Measurements from ENCODE around the gene FKBP8. TPM values are rescaled to one million over a fixed set of nuclear protein-coding genes. Genes with fewer than 3 reads are reported as not detected.

Gene FKBP8
- total RNA-seq, 1 experiment from 2014 or later, result 345 TPM

GRCh38 chr19:18506101-18506930 is 37.1 kb downstream of the FKBP8 start (continued):
- TF ChIP-seq FOXP4 (CRISPR knock-in tag; IDR thresholded peaks at IDR 0.05), result no peak
- TF ChIP-seq CREM (CRISPR knock-in tag; IDR thresholded peaks at IDR 0.05), result no peak
- no peak for TF ChIP-seq HMGXB4 (CRISPR knock-in tag; IDR thresholded peaks at IDR 0.05)
- TF ChIP-seq JAZF1 (CRISPR knock-in tag; IDR thresholded peaks at IDR 0.05), result no peak
- no peak for TF ChIP-seq STAT6 (CRISPR knock-in tag; conservative IDR thresholded peaks at IDR 0.05; ENCODE audit: low read depth)
- no peak for TF ChIP-seq NR1H2 (CRISPR knock-in tag; IDR thresholded peaks at IDR 0.05)
- no peak for TF ChIP-seq TP53 (CRISPR knock-in tag; IDR thresholded peaks at IDR 0.05)
- no peak for TF ChIP-seq FOXJ3 (CRISPR knock-in tag; IDR thresholded peaks at IDR 0.05; ENCODE audit: borderline replicate concordance)
- TF ChIP-seq RELA (CRISPR knock-in tag; IDR thresholded peaks at IDR 0.05; ENCODE audit: borderline replicate concordance), result no peak

GRCh38 chr19:18504886-18505610 is 38.3 kb downstream of the FKBP8 start:
- Mint-ChIP-seq H3K4me1 (peaks cover 13% of the 10 kb centered on the region), H3K36me3 (no peaks in the 10 kb centered on the region), H3K4me3 (no peak overlapping the region), H3K27me3 (ENCODE audit: low read depth) (no peaks in the 10 kb centered on the region), H3K27ac (peak overlapping the region; percentile 62), H3K9me3 (no peaks in the 10 kb centered on the region)
- TF ChIP-seq ZBTB21 (CRISPR knock-in tag; IDR thresholded peaks at IDR 0.05; ENCODE audit: borderline replicate concordance), result no peak
- TF ChIP-seq ESRRA (CRISPR knock-in tag; IDR thresholded peaks at IDR 0.05; ENCODE audit: borderline replicate concordance), result no peak
- TF ChIP-seq CREM (CRISPR knock-in tag; IDR thresholded peaks at IDR 0.05), result no peak
- TF ChIP-seq TCF7 (CRISPR knock-in tag; IDR thresholded peaks at IDR 0.05; ENCODE audit: low read depth), result no peak
- no peak for TF ChIP-seq MXD4 (CRISPR knock-in tag; IDR thresholded peaks at IDR 0.05; ENCODE audit: borderline replicate concordance)
- ATAC-seq, result no peak
- CTCF ChIA-PET, result interaction anchor here (1.0 to 2.5 kb wide), 6 partner anchors 15 to 86 kb away, joined by 3 to 12 read pairs (median 4); no protein-coding TSS in a partner anchor
- POLR2A ChIA-PET, result no interaction called here
- no peak for DNase-seq (ENCODE audit: low spot score)

All from WTC11 (cell line).